OCI-LY7 (cell line): ENCODE measurements around the gene SNX22. TPM values are rescaled to one million over a fixed set of nuclear protein-coding genes. Genes with fewer than 3 reads are reported as not detected.

ENCODE experiments used
- BruUV-seq: library from RNA; stranded (reverse); fragments of 400-500 nt; replicated peaks from 2 replicates; lab custom pipeline; 2021; lab: Mats Ljungman, UMichigan
- CTCF ChIA-PET: fragments of 300-600 bp; sonication (Branson Sonifier 250); formaldehyde crosslinking; loops from one replicate; lab custom pipeline; 2022; ENCODE audit warnings: antibody characterized with exemption; ENCODE audit not compliant: unreplicated experiment; lab: Charles Lee
- POLR2A ChIA-PET: fragments of 300-600 bp; sonication (Branson Sonifier 250); formaldehyde crosslinking; loops from one replicate; lab custom pipeline; 2022; ENCODE audit warnings: antibody characterized with exemption; lab: Charles Lee
- DNase-seq: peaks from one replicate; pipeline ENCODE4 v3.0.0-alpha.2; 2015; ENCODE audit warnings: low spot score
- H2AFZ ChIP-seq: fragments of 200-600 bp; sonication (generic), shearing (Covaris generic); 2 replicates; pipeline ENCODE4 v1.6.1; 2014; ENCODE audit warnings: mild to moderate bottlenecking, antibody characterized with exemption, low read length, moderate library complexity
- H3K27ac ChIP-seq: fragments of 200-600 bp; sonication (generic); 2 replicates; pipeline ENCODE4 v1.5.1; 2014; ENCODE audit warnings: mixed run types, low read depth, mild to moderate bottlenecking, moderate library complexity, low read length, inconsistent platforms; ENCODE audit not compliant: poor library complexity, severe bottlenecking
- H3K36me3 ChIP-seq: fragments of 200-600 bp; sonication (generic); 2 replicates; pipeline ENCODE4 v1.6.1; 2014; ENCODE audit warnings: mild to moderate bottlenecking, antibody characterized with exemption, low read length, moderate library complexity, mixed read lengths; ENCODE audit not compliant: insufficient read depth
- H3K4me1 ChIP-seq: fragments of 200-600 bp; sonication (generic); 2 replicates; pipeline ENCODE4 v1.5.1; 2014; ENCODE audit warnings: mild to moderate bottlenecking, low read length; ENCODE audit not compliant: insufficient read depth, poor library complexity, severe bottlenecking
- H3K4me2 ChIP-seq: fragments of 200-600 bp; sonication (generic); 2 replicates; pipeline ENCODE4 v1.6.1; 2014; ENCODE audit warnings: mild to moderate bottlenecking, low read length
- H3K4me3 ChIP-seq: fragments of 200-600 bp; sonication (generic); 2 replicates; pipeline ENCODE4 v1.5.1; 2014; ENCODE audit warnings: mild to moderate bottlenecking, low read depth, low read length; ENCODE audit not compliant: poor library complexity, severe bottlenecking
- H3K79me2 ChIP-seq: fragments of 200-600 bp; sonication (generic); 2 replicates; pipeline ENCODE4 v1.6.1; 2016; ENCODE audit warnings: low read depth, mild to moderate bottlenecking, low read length, moderate library complexity, mixed read lengths; ENCODE audit not compliant: insufficient read depth
- H3K9me2 ChIP-seq: fragments of 200-600 bp; sonication (generic); 2 replicates; pipeline ENCODE4 v1.6.1; 2016; ENCODE audit warnings: mild to moderate bottlenecking, low read length, mixed read lengths; ENCODE audit not compliant: insufficient read depth
- H3K9me3 ChIP-seq: fragments of 200-600 bp; sonication (generic); 2 replicates; pipeline ENCODE4 v1.6.1; 2014; ENCODE audit warnings: mild to moderate bottlenecking, mixed run types, low read length, mixed read lengths
- H4K20me1 ChIP-seq: fragments of 200-600 bp; sonication (generic); 2 replicates; pipeline ENCODE4 v1.6.1; 2014; ENCODE audit warnings: mild to moderate bottlenecking, antibody characterized with exemption, low read length, moderate library complexity, mixed read lengths; ENCODE audit not compliant: insufficient read depth
- EZH2phosphoT487 ChIP-seq: fragments of 200-600 bp; sonication (generic); IDR thresholded peaks from 2 replicates; pipeline ENCODE4 v1.6.1; 2018; ENCODE audit warnings: low read depth, borderline replicate concordance, mild to moderate bottlenecking, mixed run types, antibody characterized with exemption, low read length, moderate library complexity, mixed read lengths
- intact Hi-C: fragments of 100-400 bp; cut with micrococcal nuclease; formaldehyde crosslinking; loops from one replicate; pipeline ENCODE4 v1.10.0; 2022; ENCODE audit not compliant: unreplicated experiment
- total RNA-seq, 2 experiments: library from RNA; depleted of rRNA in 1 of 2; stranded (reverse); fragments of >200 nt in 1 of 2; shearing (Covaris generic) in 1 of 2; gene quantifications; 2 replicates each; pipeline ENCODE4 v1.2.3, GENCODE V29; 2014 to 2022
- TF ChIP-seq, protein P1 (sequence below): fragments of 200-600 bp; sonication (generic); conservative IDR thresholded peaks from 2 replicates; pipeline ENCODE4 v1.5.1; 2014; ENCODE audit warnings: mild to moderate bottlenecking, antibody characterized with exemption, low read length, moderate library complexity, mixed read lengths

SNX22 gene
- total RNA-seq, 2 experiments from 2014 or later, result 65.7 to 68.8 TPM

DNA sequence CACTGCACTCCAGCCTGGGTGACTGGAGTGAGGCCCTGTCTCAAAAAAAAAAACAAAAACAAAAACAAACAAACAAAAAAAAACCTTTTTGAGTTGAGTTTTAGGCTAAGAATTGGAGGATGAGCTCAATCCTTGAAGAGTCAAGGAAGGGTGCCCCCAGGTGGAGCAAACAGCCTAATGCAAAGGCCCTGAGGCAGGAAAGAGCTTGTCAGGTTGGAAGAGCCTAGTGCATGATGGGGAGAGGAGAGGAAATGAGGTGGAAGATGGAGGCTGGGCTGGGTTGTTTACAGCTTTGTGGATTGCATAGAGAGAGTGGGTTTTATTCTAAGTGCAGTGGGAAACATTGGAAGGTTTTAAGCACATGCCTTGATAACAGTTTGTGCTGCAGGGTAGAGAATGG lies 2.1 kb upstream of the SNX22 start:
- BruUV-seq, result no TSS peak
- Histone ChIP-seq H3K27ac (peak overlapping the region; percentile 34), H3K4me1 (peaks cover 37% of the 10 kb centered on the region), H3K4me2 (peak overlapping the region; percentile 39), H3K36me3 (peaks cover 23% of the 10 kb centered on the region), H3K79me2 (peaks cover 22% of the 10 kb centered on the region; the same call in 1 of the 2 replicates), H3K9me3 (no peaks in the 10 kb centered on the region), H3K4me3 (no peak overlapping the region), H3K9me2 (no peaks in the 10 kb centered on the region), H4K20me1 (0 out of 2 replicates have a peak, but pooled peaks cover 4% of the 10 kb centered on the region), H2AFZ (peak overlapping the region; percentile 60; the same call in 1 of the 2 replicates)
- TF ChIP-seq, protein P1, sequence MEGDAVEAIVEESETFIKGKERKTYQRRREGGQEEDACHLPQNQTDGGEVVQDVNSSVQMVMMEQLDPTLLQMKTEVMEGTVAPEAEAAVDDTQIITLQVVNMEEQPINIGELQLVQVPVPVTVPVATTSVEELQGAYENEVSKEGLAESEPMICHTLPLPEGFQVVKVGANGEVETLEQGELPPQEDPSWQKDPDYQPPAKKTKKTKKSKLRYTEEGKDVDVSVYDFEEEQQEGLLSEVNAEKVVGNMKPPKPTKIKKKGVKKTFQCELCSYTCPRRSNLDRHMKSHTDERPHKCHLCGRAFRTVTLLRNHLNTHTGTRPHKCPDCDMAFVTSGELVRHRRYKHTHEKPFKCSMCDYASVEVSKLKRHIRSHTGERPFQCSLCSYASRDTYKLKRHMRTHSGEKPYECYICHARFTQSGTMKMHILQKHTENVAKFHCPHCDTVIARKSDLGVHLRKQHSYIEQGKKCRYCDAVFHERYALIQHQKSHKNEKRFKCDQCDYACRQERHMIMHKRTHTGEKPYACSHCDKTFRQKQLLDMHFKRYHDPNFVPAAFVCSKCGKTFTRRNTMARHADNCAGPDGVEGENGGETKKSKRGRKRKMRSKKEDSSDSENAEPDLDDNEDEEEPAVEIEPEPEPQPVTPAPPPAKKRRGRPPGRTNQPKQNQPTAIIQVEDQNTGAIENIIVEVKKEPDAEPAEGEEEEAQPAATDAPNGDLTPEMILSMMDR, result peak; percentile 72
- TF ChIP-seq EZH2phosphoT487, result no peak
- intact Hi-C loops, result no loop called here
- POLR2A ChIA-PET, result interaction anchor here (0.8 to 2.4 kb wide), 8 partner anchors 11 to 396 kb away, joined by 3 to 14 read pairs (median 4); partner anchors contain the start of gene SNX1
- DNase-seq, result peak; percentile 60
- CTCF ChIA-PET, result interaction anchor here (1.1 kb wide), 1 partner anchor 18 kb away, joined by 4 read pairs; no protein-coding TSS in a partner anchor

DNA sequence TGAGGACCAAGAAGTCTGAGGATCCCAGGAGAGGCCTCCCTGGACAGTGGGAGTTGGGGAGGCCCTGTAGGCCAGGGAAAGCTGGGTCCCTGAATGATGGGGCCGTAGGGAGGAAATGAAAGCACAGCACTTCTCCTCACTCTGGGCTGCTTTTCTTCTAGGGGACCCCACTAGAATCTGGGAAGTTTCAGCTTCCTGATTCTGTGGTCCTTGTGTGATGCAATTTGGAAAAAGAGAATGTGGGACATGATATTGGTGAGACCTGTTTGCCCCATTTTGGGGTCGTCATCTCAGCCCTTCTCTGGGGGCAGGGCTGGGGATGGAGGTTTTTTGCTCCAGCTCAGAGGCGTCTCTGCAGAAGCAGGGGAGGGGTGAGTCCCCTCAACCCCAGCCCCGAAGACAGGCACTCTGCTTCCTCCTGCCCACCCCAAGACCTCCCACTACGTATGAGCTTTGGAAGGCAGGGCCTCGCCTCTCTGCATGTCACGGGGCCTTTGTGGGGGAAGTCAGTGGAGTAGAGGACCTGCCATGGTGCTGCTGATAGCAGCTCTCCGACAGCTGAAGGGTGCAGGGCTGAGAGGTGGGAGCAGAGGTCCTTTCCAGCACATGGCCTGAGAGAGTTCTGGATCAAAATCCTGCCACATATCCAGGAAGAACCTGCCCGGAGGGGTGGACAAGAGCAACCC lies 1.5 kb upstream of the SNX22 start:
- BruUV-seq, result no TSS peak
- peak overlapping the region; percentile 60; the same call in 1 of the 2 replicates for H2AFZ ChIP-seq

More for the DNA sequence above, 1.5 kb upstream of the SNX22 start:
- H3K27ac ChIP-seq, result peak overlapping the region; percentile 34
- intact Hi-C loops, result loop anchor here (5.0 kb wide), 2 partner anchors 318 to 538 kb away; partner anchors contain the start of gene HERC1
- peaks cover 33% of the 10 kb centered on the region for H3K4me1 ChIP-seq
- H3K4me3 ChIP-seq, result no peak overlapping the region
- H3K9me2 ChIP-seq, result no peaks in the 10 kb centered on the region
- peaks cover 23% of the 10 kb centered on the region; the same call in 1 of the 2 replicates for H3K79me2 ChIP-seq
- no peak for DNase-seq
- no peak for TF ChIP-seq EZH2phosphoT487
- TF ChIP-seq, protein P1, result no peak
- H3K4me2 ChIP-seq, result peak overlapping the region; percentile 39
- POLR2A ChIA-PET, result interaction anchor here (0.6 to 2.4 kb wide), 10 partner anchors 12 to 397 kb away, joined by 3 to 14 read pairs (median 4); partner anchors contain the start of gene SNX1
- CTCF ChIA-PET, result interaction anchor here (1.1 kb wide), 1 partner anchor 18 kb away, joined by 4 read pairs; no protein-coding TSS in a partner anchor
- H3K9me3 ChIP-seq, result no peaks in the 10 kb centered on the region
- 0 out of 2 replicates have a peak, but pooled peaks cover 4% of the 10 kb centered on the region for H4K20me1 ChIP-seq
- peaks cover 26% of the 10 kb centered on the region for H3K36me3 ChIP-seq
